Fibroblast of lung (primary cell): ENCODE results near the gene KLK5. TPM values are rescaled to one million over a fixed set of nuclear protein-coding genes. Genes with fewer than 3 reads are reported as not detected.

Source experiments
- DNase-seq, 2 donors: peaks; one replicate each; pipeline versions ENCODE4 v3.0.0 to v3.0.0-alpha.2; 2010; ENCODE audit warnings: low read depth in 2 of 2
- H2AFZ ChIP-seq: 2 replicates; pipeline ENCODE4 v1.5.1; 2012; ENCODE audit warnings: low read length, control low read depth, inconsistent platforms
- H3K27ac ChIP-seq: 2 replicates; pipeline ENCODE4 v1.5.1; 2011; ENCODE audit warnings: low read length, control low read depth; ENCODE audit not compliant: insufficient read depth
- H3K27me3 ChIP-seq: 2 replicates; pipeline ENCODE4 v1.5.1; 2011; ENCODE audit warnings: mild to moderate bottlenecking, low read length; ENCODE audit not compliant: control insufficient read depth, insufficient read depth
- H3K36me3 ChIP-seq: 2 replicates; pipeline ENCODE4 v1.5.1; 2011; ENCODE audit warnings: low read length; ENCODE audit not compliant: control insufficient read depth, insufficient read depth
- H3K4me1 ChIP-seq: 2 replicates; pipeline ENCODE4 v1.5.1; 2011; ENCODE audit warnings: low read length; ENCODE audit not compliant: control insufficient read depth, insufficient read depth; ENCODE audit errors: extremely low read depth
- H3K4me2 ChIP-seq: 2 replicates; pipeline ENCODE4 v1.5.1; 2011; ENCODE audit warnings: low read length, control low read depth; ENCODE audit not compliant: insufficient read depth; ENCODE audit errors: extremely low read depth
- H3K4me3 ChIP-seq, 4 experiments: fragments of 200-600 bp in 1 of 4; sonication (generic) in 1 of 4; replicated peaks in 1 of 4; 2 replicates each; pipeline ENCODE4 v1.5.1; 2011 to 2016; ENCODE audit warnings: low read length in 4 of 4, low read depth in 3 of 4, mild to moderate bottlenecking in 3 of 4, control low read depth in 2 of 4, inconsistent platforms in 1 of 4, mixed read lengths in 1 of 4; ENCODE audit not compliant: insufficient read depth in 1 of 4; ENCODE audit errors: control extremely low read depth in 1 of 4
- H3K79me2 ChIP-seq: 2 replicates; pipeline ENCODE4 v1.5.1; 2012; ENCODE audit warnings: mild to moderate bottlenecking, low read length, inconsistent platforms; ENCODE audit not compliant: control insufficient read depth, insufficient read depth
- H3K9ac ChIP-seq: 2 replicates; pipeline ENCODE4 v1.5.1; 2011; ENCODE audit warnings: mild to moderate bottlenecking, low read length, control low read depth; ENCODE audit not compliant: insufficient read depth
- H3K9me3 ChIP-seq: 2 replicates; pipeline ENCODE4 v1.5.1; 2012; ENCODE audit warnings: low read depth, low read length; ENCODE audit not compliant: control insufficient read depth, insufficient read depth
- H4K20me1 ChIP-seq: 2 replicates; pipeline ENCODE4 v1.5.1; 2011; ENCODE audit warnings: low read length; ENCODE audit not compliant: control insufficient read depth, insufficient read depth; ENCODE audit errors: extremely low read depth
- EZH2 ChIP-seq: IDR thresholded peaks from 2 replicates; pipeline ENCODE4 v1.5.1; 2012; ENCODE audit warnings: low read length, control low read depth, mild to moderate bottlenecking; ENCODE audit errors: missing control alignments
- polyA plus RNA-seq, 2 donors: library from polyadenylated mRNA; depleted of rRNA in 1 of 2; stranded (reverse) in 1 of 2; unstranded in 1 of 2; fragments of >200 nt; gene quantifications; 2 replicates each; pipeline ENCODE4 v1.2.1, GENCODE V29; 2011 to 2012; ENCODE audit warnings: missing spikeins in 1 of 2
- total RNA-seq: library from RNA; depleted of rRNA; stranded (reverse); fragments of >200 nt; gene quantifications from 2 replicates; pipeline ENCODE4 v1.2.1, GENCODE V29; 2014
- TF ChIP-seq, protein P1 (sequence below), 2 donors: IDR thresholded peaks in 1 of 2; conservative IDR thresholded peaks in 1 of 2; 1 replicate in 1 of 2; 2 replicates in 1 of 2; pipeline ENCODE4 v1.5.1; 2011 to 2012; ENCODE audit warnings: low read length in 2 of 2, control low read depth in 1 of 2, inconsistent platforms in 1 of 2, low read depth in 1 of 2, mild to moderate bottlenecking in 1 of 2

Gene KLK5
- total and polyA plus RNA-seq, 2 donors (not counting 1 experiment from before 2014, with no cell fraction given), result 0.10 TPM; not detected in 1

- H3K27me3 ChIP-seq, result no peaks in the 10 kb centered on the region
- H3K4me2 ChIP-seq, result no peak overlapping the region
- no peak for DNase-seq
- no peaks in the 10 kb centered on the region for H3K4me1 ChIP-seq
- no peaks in the 10 kb centered on the region for H4K20me1 ChIP-seq
- H3K36me3 ChIP-seq, result no peaks in the 10 kb centered on the region
- no peak overlapping the region for H2AFZ ChIP-seq
- no peaks in the 10 kb centered on the region for H3K79me2 ChIP-seq
- no peak for TF ChIP-seq EZH2
- TF ChIP-seq, protein P1, sequence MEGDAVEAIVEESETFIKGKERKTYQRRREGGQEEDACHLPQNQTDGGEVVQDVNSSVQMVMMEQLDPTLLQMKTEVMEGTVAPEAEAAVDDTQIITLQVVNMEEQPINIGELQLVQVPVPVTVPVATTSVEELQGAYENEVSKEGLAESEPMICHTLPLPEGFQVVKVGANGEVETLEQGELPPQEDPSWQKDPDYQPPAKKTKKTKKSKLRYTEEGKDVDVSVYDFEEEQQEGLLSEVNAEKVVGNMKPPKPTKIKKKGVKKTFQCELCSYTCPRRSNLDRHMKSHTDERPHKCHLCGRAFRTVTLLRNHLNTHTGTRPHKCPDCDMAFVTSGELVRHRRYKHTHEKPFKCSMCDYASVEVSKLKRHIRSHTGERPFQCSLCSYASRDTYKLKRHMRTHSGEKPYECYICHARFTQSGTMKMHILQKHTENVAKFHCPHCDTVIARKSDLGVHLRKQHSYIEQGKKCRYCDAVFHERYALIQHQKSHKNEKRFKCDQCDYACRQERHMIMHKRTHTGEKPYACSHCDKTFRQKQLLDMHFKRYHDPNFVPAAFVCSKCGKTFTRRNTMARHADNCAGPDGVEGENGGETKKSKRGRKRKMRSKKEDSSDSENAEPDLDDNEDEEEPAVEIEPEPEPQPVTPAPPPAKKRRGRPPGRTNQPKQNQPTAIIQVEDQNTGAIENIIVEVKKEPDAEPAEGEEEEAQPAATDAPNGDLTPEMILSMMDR (conservative IDR thresholded peaks at IDR 0.05 in 1 of 2, IDR thresholded peaks at IDR 0.05 in 1 of 2; ENCODE audit: low read depth in 1 of 2, low read length in 2 of 2), result no peak
- no peak overlapping the region for H3K9ac ChIP-seq
- no peak overlapping the region for H3K4me3 ChIP-seq
- no peak overlapping the region for H3K27ac ChIP-seq
- no peaks in the 10 kb centered on the region for H3K9me3 ChIP-seq
Measured at GRCh38 chr19:50980208-50980607, 27.4 kb upstream of the KLK5 start.

DNA sequence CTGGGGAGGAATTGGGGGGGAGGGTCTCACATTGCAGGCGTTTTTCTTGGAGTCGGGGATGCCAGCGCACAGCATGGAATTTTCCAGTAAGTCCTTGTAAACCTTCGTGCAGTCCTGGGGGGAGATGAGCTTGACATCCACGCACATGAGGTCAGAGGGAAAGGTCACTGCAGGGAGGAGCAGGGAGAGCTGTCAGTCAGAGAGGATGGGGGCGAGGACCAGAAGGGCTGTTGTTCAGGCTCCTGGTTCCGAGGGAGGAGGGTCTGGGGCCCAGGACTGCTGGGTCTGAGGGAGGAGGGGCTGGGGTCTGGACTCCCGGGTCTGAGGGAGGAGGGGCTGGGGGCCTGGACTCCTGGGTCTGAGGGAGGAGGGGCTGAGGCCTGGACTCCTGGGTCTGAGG, 26.9 kb upstream of the KLK5 start:
- Histone ChIP-seq H3K4me2 (no peak overlapping the region), H3K9ac (no peak overlapping the region), H3K4me3 (no peak overlapping the region), H3K9me3 (no peaks in the 10 kb centered on the region), H3K4me1 (no peaks in the 10 kb centered on the region), H3K27me3 (no peaks in the 10 kb centered on the region), H4K20me1 (no peaks in the 10 kb centered on the region), H3K36me3 (no peaks in the 10 kb centered on the region), H2AFZ (no peak overlapping the region), H3K27ac (no peak overlapping the region), H3K79me2 (no peaks in the 10 kb centered on the region)
- no peak for DNase-seq
- TF ChIP-seq, protein P1 (conservative IDR thresholded peaks at IDR 0.05 in 1 of 2, IDR thresholded peaks at IDR 0.05 in 1 of 2; ENCODE audit: low read depth in 1 of 2, low read length in 2 of 2), result no peak
- TF ChIP-seq EZH2, result no peak

DNA sequence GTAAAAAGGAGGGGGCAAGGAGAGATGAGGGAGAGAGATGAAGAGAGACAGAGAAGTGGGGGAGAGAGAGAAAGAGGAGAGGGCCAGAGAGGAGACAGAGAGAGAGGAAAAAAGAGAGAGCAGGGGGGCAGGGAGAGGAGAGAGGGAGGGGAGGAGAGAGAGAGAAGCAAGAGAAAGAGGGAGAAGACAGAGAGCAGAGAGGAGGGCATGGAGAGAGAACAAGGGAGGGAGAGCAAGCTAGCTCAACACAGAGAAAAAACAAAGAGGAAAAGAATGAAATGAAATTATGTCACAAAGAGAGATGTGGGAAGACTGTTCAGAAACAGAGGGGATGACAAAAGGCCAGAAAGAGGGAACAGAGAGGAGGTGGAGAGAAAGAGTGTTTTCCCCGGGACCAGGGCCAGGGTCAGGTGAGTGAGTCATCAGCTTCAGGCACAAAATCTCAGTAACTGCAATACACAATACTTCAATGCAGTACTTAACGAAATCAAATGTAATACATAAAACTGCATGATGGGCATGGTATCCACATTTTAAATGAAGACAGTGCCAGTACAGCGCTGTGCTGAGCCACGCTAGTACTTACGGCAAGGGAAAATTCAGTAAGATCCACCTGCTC, 26.0 kb upstream of the KLK5 start:
- DNase-seq, result no peak
- Histone ChIP-seq H3K9ac (no peak overlapping the region), H3K36me3 (no peaks in the 10 kb centered on the region), H3K4me3 (no peak overlapping the region), H3K79me2 (no peaks in the 10 kb centered on the region), H2AFZ (no peak overlapping the region), H3K9me3 (no peaks in the 10 kb centered on the region), H3K4me1 (no peaks in the 10 kb centered on the region), H4K20me1 (no peaks in the 10 kb centered on the region), H3K27me3 (no peaks in the 10 kb centered on the region), H3K4me2 (no peak overlapping the region), H3K27ac (no peak overlapping the region)
- no peak for TF ChIP-seq EZH2
- TF ChIP-seq, protein P1 (conservative IDR thresholded peaks at IDR 0.05 in 1 of 2, IDR thresholded peaks at IDR 0.05 in 1 of 2; ENCODE audit: low read depth in 1 of 2, low read length in 2 of 2), result no peak
